ENCODE measurements around the gene SPRR1A.
"Not testable (repeated sequence)": the region's sequence is repeated elsewhere in the genome, so short reads cannot be mapped to it uniquely, and the experiment has no call there.

The SPRR1A gene

DNA sequence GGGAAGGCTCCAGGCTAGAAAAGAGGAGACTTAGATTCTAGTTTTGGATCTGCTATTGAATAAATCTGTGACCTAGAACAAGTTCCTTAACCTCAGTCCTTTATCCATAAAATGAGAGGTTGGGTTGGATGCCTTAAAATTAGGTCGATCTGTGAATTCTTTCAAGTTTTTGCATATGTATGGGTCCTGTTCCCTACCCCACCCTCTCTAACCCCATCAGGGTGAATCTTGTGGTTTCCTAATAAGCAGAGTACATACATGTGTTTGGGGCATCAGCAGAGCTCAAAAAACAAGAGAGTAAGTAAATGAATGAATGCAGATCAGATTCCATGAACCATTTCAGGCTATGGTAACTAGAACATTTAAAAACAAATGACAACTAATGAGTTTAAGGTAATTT lies 7.2 kb upstream of the SPRR1A start:
- no peak for DNase-seq

DNA sequence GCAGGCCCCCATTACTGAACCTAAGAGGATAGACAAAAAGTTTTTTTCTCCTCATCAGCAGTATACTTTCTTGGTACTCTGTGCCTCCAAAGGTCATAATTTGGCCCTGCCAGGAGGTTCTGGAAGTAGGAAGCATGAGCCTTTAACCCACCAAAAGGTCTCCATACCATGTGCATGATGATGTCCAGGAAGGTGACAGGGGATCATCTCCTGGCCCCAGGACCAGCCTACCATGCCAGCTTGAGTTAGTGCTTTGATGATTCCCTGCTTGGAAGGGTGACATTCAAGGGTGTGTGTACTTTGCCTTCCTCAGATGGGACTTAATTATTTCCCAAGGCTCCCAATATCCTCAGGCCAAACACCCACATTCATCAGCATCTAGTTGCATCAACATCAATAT lies 6.3 kb upstream of the SPRR1A start:
- DNase-seq = no peak

DNA sequence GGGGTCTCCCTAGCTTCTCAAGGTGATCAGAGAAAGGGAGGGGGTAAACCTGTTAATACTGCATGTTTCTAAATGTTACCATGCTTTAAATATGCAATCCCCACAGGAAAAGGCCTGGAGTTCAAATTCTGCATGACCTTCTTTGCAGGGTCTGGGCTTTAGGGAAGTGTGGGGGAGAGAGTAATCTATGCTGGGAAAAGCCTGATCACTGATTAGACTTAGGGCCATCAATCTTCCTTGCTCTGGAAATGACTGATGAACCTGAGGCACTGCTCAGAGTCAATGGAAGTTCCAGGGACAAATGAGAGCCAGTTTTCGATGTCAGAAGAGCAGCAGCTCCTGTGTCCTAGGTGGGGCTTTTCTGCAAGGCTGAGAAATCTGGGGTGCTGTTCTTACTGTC lies 3.2 kb upstream of the SPRR1A start:
- DNase-seq = no peak

DNA sequence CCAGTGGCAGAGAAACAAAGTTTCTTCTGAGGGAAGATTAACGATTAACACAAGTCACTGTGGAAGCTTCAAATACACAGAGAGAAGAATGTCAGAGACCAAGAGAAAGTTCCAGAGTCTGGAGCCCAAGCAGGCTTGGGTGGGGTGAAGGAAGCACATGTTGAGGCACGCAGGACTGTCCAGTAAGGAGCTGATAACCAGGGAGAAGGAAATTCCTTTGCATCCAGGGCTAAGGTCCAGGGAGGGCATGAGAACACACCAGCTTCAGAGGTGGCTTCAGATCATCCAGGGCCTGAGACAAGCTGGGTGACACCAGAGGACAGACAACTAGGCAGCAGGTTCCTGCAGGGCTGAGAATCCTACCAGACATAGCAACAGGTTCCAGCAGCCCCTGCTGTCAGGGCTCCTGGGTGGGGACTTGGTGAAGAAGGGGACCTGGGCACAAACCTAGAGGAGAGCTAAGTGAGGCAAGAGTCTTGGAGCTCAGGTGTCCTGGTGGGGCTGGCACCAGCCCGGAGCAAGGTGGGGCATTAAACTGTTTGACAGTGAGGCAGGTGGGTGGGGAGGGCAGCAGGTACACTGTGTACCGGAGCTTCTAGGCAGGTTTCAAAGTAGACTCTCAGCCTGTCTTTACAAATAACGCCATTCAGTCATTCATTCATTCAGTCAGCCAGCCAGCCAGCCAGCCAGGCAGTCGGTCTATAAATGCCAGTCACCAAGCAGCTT lies 2.6 kb upstream of the SPRR1A start:
- no peak for DNase-seq

DNA sequence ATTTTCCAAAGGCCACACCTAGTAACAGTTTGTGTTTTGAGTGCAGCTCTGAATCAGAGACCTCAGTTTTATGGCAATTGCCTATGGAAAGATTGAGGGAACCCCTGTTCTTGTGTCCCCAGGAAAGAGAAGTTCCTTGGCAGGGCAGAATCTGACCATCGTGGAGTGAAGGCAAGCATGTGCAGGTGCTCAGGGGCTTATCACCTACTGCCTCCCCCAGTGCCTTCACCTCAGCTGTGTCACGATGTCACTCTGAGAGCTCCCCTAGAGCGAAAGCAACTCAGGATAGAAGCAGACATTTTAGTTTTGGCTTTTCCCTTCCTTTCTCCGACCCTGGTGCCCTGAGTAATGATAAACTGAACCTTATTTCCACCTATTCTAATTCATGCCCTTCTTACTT lies 1.8 kb upstream of the SPRR1A start:
- DNase-seq = no peak

DNA sequence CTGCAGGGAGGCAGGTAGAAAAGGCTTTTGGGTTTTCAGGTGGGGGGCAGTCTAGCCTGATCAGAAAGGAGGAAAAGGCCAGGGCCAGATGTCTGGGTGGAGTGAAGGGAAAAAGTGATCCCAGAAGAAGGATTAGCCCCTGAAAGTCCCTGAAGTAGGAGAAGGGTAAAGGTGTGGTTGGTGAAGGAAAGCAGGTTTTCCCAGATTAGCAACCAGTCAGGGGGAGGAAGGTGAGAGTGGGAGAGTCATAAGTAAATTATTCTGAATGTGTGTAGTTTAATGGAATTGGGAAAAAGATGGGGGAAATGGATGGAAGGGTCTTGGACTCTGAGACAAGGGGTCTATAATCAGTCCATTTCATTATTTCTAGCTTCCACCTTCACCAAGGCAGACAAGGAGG lies 647 bp upstream of the SPRR1A start:
- no peak for DNase-seq

DNA sequence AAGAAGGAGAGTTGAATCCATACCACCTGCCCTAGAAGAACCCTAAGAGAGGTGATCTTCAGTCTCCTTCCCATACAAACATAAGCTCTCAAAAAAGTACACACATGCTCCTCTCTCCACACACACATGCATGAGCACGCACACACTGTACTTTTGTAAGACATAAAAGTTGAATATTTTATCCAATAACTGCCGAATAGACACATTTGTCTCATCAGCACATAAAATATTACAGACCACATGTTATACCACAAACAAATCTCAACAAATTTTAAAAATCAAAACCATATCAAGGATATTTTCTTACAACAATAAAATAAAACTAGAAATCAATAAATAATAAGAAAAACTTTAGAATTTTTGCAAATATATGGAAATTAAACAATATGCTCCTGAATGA lies 2.7 kb downstream of the SPRR1A start:
- no peak for DNase-seq

DNA sequence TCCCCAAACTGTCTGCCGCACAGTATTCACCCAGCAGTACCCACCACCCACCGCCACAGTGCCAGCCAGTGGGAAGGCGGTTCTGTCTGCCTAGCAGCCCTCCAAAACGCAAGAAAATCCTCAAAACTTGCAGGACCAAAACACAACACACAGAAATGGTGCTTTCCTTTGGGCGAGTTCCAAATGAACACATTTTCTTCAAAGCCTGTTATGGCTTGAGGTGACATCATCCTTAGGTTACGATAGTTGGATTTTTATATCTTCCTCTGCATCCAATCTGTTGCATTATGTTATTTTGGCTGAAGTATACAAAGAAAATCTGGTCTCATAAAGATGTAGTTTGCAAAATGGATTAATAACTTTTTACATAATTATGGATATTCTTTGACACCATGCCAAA lies 9.3 kb downstream of the SPRR1A start:
- no peak for DNase-seq

DNA sequence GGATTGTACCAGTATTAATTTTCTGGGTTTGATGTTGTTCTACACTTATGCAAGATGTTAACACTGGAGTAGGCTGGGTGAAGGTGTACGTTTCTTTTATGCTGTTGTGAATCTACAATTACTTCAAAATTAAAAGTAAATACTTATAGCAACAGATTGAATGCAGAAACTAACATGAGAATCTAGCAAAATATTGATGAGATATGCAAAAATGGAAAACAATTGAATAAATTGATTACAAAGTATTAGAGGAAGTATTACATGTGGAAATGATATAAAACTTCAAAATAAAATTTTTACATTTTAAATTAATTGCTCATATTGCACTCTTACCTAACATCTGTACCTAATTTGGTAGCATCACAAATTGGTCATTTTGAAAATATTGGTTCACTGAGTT lies 12.0 kb downstream of the SPRR1A start:
- DNase-seq = no peak

DNA sequence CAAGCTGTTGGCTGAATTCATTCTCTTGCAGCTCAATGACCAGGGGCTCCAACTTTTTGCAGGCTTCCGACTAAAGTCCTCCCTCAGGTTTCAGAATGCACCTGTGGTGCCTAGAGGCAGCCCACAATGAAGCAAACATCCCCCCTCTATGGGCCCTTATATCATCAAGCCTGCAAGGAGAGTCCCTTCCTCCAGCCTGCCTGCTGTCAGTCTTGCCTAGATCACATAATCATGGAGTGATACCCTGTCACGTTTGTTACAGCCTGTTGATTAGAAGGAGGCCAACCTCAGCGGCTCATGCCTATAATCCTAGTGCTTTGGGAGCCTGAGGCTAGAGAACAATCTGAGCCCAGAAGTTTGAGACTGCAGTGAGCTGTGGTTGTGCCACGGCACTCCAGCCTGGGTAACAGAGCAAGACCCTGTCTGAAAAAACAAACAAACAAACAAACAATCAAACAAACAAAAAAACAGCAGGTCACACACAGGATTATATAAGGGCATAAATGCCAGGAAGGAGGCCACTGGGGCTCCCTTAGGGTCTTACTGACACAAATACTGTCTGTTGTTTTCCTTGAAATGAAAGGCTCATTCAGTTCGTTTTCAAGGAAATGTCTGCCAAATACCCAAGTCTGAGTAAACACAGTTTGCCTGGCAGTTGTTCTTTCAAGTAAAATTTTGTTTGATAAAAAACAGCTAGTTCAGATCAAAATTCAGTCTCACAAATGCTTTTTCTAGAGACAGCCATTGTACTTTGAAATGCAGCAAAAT lies 12.9 kb downstream of the SPRR1A start:
- DNase-seq = no peak

DNA sequence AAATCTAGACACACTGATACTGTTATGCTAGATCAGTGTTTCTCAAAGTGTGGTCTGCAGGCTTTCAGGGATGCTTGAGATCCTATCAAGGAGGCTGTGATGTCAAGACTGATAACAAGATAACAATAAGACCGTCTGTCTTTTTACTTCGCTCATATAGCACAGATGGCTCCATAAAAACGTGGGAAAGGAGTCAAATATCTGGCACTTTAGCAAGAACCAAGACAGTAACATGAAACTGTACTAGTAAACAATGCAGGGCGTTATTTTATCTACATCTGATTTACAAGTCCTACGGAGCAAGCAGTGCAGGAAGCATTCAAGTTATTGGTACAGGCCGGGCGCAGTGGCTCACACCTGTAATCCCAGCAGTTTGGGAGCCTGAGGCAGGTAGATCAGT lies 14.0 kb downstream of the SPRR1A start:
- DNase-seq = no peak

DNA sequence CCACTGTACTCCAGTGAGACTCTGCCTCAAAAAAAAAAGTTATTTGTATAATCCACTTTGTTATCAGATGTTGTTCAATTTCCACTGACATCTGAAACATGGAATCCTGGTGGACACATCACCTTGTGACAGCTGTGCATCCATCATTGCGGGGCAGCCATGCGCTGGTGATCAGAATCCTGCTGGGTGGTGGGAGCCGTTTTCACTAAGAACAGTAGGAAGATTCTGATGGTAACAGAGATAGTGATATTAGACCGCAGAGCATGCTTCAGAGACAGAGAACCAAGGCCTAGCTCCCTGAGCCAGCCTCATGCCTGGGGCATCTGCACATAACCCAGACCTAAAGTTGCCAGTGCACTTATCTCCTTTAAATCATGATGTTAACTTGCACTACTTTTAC lies 14.6 kb downstream of the SPRR1A start:
- DNase-seq = no peak

DNA sequence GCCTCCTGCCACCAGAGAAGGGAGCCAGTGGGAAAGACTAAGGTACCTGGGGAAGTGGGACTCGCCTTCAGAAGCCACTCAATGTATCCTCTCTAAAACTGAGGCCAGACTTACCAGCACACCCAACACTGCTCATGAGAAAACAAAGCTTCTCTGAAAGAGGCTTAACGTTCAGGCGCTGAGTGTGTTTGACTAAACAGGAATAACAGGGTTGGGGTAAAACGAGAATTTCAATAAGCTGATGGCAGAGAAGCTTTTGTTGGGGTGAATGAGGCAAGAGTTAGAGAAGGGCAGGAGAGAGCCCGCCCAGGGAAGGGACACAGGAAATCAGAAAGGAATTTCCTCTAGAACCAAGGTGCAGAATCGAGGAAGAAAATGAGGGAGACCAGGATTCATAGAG lies 15.9 kb downstream of the SPRR1A start:
- no peak for DNase-seq

DNA sequence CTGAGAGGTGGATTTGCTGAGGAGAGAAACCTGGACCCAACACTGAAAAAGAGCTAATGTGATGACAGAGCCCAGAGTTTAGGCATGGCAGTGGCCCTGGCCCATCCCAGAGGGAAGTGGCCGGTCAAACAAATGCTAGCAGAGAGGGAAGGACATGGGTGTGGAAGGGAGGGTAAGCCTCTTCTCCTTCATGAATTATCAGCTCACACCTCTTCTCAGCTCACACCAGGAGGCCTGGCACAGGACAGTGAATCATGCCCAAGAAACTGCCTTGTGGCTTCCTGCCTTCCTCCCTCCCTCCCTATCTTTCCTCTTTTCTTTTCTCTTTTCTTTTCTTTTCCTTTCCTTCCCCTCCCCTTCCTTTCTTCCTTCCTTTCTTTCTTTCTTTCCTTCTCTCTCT lies 16.4 kb downstream of the SPRR1A start:
- DNase-seq = no peak

DNA sequence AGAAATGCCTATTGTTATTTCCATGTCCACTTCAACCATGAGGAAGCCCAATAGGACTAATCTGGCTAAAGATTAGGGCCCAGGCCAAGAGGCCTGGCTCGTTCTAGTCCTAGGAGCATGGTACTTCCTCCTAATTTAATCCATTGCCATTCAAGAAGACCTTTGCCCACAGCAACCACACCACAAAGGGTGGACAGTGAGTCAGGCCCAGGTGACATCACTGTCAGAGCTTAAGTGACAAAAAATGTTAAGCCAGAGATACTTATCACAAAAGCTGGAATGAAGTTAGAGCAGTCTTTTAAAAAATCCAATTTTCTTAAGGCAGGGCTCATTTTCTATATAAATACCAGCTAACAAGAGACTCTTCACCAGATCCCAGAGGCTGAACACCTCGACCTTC lies 17.5 kb downstream of the SPRR1A start, which contains the start of gene SPRR3:
SPRR3 (plus strand) TSS at position 368 of the 400 bp plus-strand sequence. CDS start 1,272 bp downstream, outside the sequence.
- no peak for DNase-seq

DNA sequence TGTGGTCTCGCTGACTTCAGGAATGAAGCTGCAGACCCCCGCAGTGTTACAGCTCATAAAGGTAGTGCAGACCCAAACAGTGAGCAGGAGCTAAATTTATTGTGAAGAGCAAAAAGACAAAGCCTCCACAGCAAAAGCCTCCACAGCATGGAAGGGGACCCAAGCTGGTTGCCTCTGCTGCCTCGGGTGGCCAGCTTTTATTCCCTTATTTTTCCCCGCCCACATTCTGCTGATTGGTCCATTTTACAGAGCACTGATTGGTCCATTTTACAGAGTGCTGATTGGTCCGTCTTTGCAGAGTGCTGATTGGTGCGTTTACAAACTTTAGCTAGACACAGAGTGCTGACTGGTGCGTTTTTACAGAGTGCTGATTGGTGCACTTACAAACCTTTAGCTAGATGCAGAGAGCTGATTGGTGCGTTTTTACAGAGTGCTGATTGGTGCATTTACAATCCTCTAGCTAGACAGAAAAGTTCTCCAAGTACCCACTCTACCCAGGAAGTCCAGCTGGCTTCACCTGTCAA lies 27.4 kb downstream of the SPRR1A start:
- DNase-seq = not testable (repeated sequence)

DNA sequence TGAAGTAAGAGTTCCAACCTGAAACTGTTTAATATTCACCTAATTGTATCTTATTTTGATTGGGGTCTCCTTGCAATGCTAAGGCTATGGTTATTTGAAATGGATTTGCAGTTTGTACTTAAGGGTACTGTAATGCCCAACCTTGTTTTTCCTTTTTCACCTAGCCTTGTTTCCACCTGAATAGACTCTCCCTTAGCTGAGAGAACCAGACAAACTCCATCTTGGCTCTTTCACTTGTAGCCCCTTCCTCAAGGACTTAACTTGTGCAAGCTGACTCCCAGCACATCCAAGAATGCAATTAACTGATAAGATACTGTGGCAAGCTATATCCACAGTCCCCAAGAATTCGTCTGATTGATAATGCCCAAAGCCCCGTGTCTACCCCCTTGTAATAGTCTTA lies 37.9 kb downstream of the SPRR1A start:
- not testable (repeated sequence) for DNase-seq

DNA sequence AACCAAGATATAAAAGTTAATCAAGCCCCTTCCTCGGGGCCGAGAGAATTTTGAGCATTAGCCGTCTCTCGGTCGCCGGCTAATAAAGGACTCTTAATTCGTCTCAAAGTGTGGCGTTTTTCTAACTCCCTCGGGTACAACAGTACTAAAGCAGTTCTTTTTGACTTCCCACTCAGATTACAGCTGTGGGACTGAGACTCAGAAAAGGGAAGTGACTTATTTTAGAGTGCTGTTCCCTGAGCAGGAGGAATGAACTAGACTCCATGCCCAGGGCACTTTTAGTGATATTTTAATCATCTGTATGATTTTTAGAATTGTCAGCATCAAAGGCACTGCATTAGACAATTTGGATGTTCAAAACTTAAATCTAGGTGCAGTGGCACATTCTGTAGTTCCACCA lies 38.5 kb downstream of the SPRR1A start:
- not testable (repeated sequence) for DNase-seq

DNA sequence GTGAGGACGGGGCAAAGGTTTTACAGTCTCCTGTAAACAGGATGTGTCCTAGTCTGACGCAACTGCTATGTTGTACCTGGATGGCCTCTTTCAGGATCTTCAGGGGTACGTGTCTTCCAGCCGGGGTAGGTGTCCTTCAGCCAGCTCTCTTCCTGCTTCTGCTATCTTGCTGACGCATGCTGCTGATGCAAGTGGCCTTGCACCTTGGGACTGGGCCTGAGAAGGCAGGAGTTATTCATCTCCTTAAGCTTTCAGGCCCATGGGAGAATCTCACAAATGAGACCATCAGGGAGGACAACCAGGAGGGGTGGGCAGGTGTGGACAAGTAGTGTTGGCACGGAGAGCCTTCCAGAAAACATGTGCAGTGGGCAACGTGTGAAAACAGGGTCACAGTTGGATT lies 39.2 kb downstream of the SPRR1A start:
- DNase-seq = no peak

DNA sequence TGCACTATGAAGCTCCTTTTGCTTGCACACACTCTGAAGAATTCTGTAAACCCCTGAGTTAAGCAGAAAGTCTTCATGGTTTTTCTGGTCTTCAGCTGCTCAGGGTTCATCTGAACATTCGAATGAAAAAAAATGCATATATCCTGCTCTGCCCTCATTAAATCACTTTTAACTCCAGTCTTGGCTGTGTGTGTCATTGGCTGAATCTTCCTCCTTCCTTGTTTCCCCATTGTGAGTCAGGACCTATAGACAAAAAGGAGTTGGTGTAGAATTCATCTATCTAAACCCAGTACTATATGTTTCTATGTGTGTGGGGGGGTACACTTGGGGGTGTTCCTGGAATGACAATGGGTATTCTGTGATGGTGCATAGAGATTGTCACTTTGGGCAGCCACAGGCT lies 40.5 kb downstream of the SPRR1A start:
- no peak for DNase-seq

DNA sequence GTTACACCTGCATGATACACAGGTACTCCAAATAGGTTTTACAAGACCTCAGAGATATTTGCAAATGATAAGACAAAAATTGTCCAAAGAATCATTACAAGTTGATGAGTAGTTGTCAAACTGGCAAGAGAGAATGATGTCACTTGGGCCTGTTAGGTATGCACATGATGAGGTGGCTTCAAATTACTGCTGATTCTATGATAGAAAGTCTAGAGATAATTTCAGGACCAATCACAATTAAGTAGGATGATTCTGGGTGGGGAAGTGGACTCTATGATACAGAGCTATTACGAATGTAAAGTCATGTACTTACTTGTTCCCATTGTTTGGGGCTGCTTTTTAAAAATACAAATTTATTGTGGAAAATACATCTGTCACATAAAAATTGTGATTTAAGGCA lies 41.9 kb downstream of the SPRR1A start:
- no peak for DNase-seq

DNA sequence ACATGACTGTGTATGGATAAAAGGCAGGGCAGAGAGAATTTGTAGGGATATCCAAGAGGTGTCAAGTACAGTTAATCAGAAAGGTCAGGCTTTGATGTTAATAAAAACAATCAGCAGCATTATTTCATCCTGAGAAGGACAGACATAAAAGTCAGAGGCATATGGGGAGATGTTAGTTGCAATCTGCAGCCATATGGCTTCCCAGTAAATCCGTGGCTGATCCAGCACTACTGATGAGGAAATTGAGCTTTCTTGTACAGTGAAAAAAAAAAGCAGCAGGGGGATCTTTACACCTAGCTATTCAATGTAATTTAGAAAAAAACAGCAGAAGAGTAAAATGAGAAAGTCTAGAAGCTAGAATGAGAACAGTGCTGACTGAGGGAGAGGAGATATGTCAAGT lies 44.9 kb downstream of the SPRR1A start:
- DNase-seq = no peak

DNA sequence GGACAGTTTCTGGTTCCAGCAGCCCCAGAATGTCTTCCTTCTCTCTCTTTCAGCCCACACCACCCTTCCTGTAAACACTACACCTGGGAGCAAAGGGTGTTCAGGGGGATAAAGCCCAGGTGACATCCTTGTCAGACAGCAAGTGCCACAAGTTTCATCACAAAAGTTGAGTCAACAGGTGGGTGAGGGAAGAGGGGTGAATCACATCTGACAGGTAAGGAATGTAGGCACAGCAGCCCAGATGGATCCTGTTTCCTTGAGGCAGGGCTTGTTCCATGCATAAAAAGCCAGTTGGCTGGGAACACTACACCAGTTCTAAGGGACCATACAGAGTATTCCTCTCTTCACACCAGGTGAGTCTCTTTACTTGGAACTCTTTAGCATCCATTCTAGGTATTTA lies 47.0 kb downstream of the SPRR1A start, which contains the start of gene SPRR1B:
SPRR1B (plus strand) TSS at position 309 of the 400 bp plus-strand sequence. CDS start 1,143 bp downstream, outside the sequence.
- no peak for DNase-seq

DNA sequence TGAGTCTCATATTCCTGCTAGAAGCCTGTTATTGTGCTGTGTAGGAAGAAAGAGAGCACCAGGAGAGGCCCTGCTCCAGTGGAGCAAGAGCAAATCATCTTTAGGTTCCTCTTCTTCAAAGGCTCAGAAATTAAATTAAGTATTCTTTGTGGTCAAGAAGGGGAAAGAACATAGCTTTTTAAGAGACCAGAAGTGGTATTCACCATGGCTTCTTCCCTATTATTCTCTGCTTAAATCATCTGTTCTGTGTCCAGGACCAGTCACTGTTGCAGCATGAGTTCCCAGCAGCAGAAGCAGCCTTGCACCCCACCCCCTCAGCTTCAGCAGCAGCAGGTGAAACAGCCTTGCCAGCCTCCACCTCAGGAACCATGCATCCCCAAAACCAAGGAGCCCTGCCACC lies 48.2 kb downstream of the SPRR1A start:
- no peak for DNase-seq

Measured in CD4-positive, alpha-beta T cell treated with Interleukin-6 for 4 hours (primary cell).